Measurements from ENCODE around the gene COG5. TPM values are rescaled to one million over a fixed set of nuclear protein-coding genes. Genes with fewer than 3 reads are reported as not detected.

The COG5 gene
- total RNA-seq, 2 experiments from 2014 or later, result 40.9 to 60.2 TPM

GRCh38 chr7:107364787-107365186 lies 198.9 kb downstream of the COG5 start:
- no peaks in the 10 kb centered on the region for H3K4me1 ChIP-seq (ENCODE audit: insufficient read depth, low read length, poor library complexity, severe bottlenecking)
- ChIA-PET POLR2A (no interaction called here), CTCF (ENCODE audit: unreplicated experiment) (interaction anchor here (0.7 kb wide), 1 partner anchor 172 kb away, joined by 3 read pairs; no protein-coding TSS in a partner anchor)
- BruUV-seq (replicated peaks), result no TSS peak
- TF ChIP-seq, protein P1, sequence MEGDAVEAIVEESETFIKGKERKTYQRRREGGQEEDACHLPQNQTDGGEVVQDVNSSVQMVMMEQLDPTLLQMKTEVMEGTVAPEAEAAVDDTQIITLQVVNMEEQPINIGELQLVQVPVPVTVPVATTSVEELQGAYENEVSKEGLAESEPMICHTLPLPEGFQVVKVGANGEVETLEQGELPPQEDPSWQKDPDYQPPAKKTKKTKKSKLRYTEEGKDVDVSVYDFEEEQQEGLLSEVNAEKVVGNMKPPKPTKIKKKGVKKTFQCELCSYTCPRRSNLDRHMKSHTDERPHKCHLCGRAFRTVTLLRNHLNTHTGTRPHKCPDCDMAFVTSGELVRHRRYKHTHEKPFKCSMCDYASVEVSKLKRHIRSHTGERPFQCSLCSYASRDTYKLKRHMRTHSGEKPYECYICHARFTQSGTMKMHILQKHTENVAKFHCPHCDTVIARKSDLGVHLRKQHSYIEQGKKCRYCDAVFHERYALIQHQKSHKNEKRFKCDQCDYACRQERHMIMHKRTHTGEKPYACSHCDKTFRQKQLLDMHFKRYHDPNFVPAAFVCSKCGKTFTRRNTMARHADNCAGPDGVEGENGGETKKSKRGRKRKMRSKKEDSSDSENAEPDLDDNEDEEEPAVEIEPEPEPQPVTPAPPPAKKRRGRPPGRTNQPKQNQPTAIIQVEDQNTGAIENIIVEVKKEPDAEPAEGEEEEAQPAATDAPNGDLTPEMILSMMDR (conservative IDR thresholded peaks at IDR 0.05; ENCODE audit: low read length), result no peak
- no peak for TF ChIP-seq EZH2phosphoT487 (IDR thresholded peaks at IDR 0.05; ENCODE audit: borderline replicate concordance, low read depth, low read length)
- no peaks in the 10 kb centered on the region for H4K20me1 ChIP-seq (ENCODE audit: insufficient read depth, low read length)
- no peak overlapping the region for H3K4me3 ChIP-seq (ENCODE audit: low read depth, low read length, poor library complexity, severe bottlenecking)
- H2AFZ ChIP-seq (ENCODE audit: low read length), result no peak overlapping the region
- intact Hi-C loops (cut with micrococcal nuclease; ENCODE audit: unreplicated experiment), result no loop called here
- no peak overlapping the region for H3K27ac ChIP-seq (ENCODE audit: low read depth, low read length, poor library complexity, severe bottlenecking)
- H3K9me3 ChIP-seq (ENCODE audit: low read length), result peaks cover 14% of the 10 kb centered on the region
- H3K9me2 ChIP-seq (ENCODE audit: insufficient read depth, low read length), result no peaks in the 10 kb centered on the region
- no peak for DNase-seq (ENCODE audit: low spot score)
- no peaks in the 10 kb centered on the region for H3K79me2 ChIP-seq (ENCODE audit: insufficient read depth, low read depth, low read length)
- no peak overlapping the region for H3K4me2 ChIP-seq (ENCODE audit: low read length)
- H3K36me3 ChIP-seq (ENCODE audit: insufficient read depth, low read length), result peaks cover 23% of the 10 kb centered on the region

DNA sequence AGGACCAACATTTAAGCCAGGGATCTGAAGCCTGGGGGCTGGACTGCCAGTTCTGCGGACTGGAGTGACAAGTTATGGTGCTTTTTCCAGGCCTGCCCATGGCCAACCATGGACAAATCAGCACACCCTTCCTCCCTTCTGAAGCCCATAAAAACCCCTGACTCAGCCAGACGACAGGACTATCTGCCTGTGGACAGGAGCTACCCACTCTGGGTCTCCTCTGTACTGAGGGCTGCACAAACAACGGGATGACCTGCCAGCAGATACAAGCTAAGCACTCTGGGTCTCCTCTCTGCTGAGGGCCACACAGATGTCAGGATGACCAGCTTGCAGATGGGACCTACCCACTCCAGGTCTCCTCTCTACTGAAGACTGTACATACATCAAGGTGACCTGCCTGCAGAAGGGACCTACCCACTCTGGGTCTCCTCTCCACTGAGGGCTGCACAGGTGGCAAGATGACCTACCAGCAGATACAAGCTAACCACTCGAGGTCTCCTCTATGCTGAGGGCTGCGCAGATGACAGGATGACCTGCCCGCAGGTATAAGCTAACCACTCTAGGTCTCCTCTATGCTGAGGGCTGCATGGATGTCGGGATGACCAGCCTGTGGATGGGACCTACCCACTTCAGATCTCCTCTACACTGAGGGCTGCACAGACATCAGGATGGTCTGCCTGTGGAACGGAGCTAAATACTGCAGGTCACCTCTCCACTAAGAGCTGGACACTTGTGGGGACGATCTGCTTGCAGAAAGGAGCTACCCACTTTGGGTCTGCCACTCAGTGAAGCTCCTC lies 204.0 kb downstream of the COG5 start:
- Histone ChIP-seq H3K9me3 (ENCODE audit: low read length) (peaks cover 25% of the 10 kb centered on the region), H3K4me1 (ENCODE audit: insufficient read depth, low read length, poor library complexity, severe bottlenecking) (no peaks in the 10 kb centered on the region), H2AFZ (ENCODE audit: low read length) (no peak overlapping the region), H3K9me2 (ENCODE audit: insufficient read depth, low read length) (no peaks in the 10 kb centered on the region), H3K27ac (ENCODE audit: low read depth, low read length, poor library complexity, severe bottlenecking) (no peak overlapping the region), H4K20me1 (ENCODE audit: insufficient read depth, low read length) (no peaks in the 10 kb centered on the region), H3K36me3 (ENCODE audit: insufficient read depth, low read length) (peaks cover 42% of the 10 kb centered on the region), H3K4me2 (ENCODE audit: low read length) (no peak overlapping the region), H3K79me2 (ENCODE audit: insufficient read depth, low read depth, low read length) (no peaks in the 10 kb centered on the region), H3K4me3 (ENCODE audit: low read depth, low read length, poor library complexity, severe bottlenecking) (no peak overlapping the region)
- no peak for TF ChIP-seq EZH2phosphoT487 (IDR thresholded peaks at IDR 0.05; ENCODE audit: borderline replicate concordance, low read depth, low read length)
- TF ChIP-seq, protein P1 (conservative IDR thresholded peaks at IDR 0.05; ENCODE audit: low read length), result no peak
- BruUV-seq (replicated peaks), result no TSS peak
- ChIA-PET POLR2A (interaction anchor here (0.5 kb wide), 2 partner anchors 21 to 109 kb away, joined by 3 read pairs; no protein-coding TSS in a partner anchor), CTCF (ENCODE audit: unreplicated experiment) (no interaction called here)
- DNase-seq (ENCODE audit: low spot score), result peak; percentile 31
- intact Hi-C loops (cut with micrococcal nuclease; ENCODE audit: unreplicated experiment), result no loop called here

DNA sequence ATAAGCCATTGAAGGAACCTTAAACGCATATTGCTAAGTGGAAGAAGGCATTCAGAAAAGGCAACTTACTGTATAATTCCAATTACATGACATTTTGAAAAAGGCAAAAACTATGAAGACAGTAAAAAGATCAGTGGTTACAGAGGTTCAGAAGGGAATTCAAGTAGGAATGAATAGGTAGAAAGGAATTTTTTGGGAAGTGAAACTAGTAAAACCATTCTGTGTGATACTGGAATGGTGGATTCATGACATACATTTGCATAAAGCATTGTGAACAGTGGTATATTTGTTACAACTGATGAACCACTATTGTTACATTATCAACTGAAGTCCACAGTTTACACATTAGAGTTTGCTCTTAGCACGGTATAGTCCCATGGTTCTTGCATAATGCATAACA lies 208.1 kb downstream of the COG5 start:
- POLR2A ChIA-PET, result interaction anchor here (0.7 to 1.0 kb wide), 3 partner anchors 11 to 16 kb away, joined by 3 to 7 read pairs (median 3); no protein-coding TSS in a partner anchor
- H3K4me2 ChIP-seq (ENCODE audit: low read length), result no peak overlapping the region
- BruUV-seq (replicated peaks), result no TSS peak
- H2AFZ ChIP-seq (ENCODE audit: low read length), result no peak overlapping the region
- H3K27ac ChIP-seq (ENCODE audit: low read depth, low read length, poor library complexity, severe bottlenecking), result no peak overlapping the region
- H4K20me1 ChIP-seq (ENCODE audit: insufficient read depth, low read length), result no peaks in the 10 kb centered on the region
- H3K79me2 ChIP-seq (ENCODE audit: insufficient read depth, low read depth, low read length), result no peaks in the 10 kb centered on the region
- no peak for DNase-seq (ENCODE audit: low spot score)
- H3K4me3 ChIP-seq (ENCODE audit: low read depth, low read length, poor library complexity, severe bottlenecking), result no peak overlapping the region
- intact Hi-C loops (cut with micrococcal nuclease; ENCODE audit: unreplicated experiment), result no loop called here
- no peak for TF ChIP-seq EZH2phosphoT487 (IDR thresholded peaks at IDR 0.05; ENCODE audit: borderline replicate concordance, low read depth, low read length)
- TF ChIP-seq, protein P1 (conservative IDR thresholded peaks at IDR 0.05; ENCODE audit: low read length), result no peak
- H3K36me3 ChIP-seq (ENCODE audit: insufficient read depth, low read length), result peaks cover 27% of the 10 kb centered on the region
- no peaks in the 10 kb centered on the region for H3K4me1 ChIP-seq (ENCODE audit: insufficient read depth, low read length, poor library complexity, severe bottlenecking)
- CTCF ChIA-PET (ENCODE audit: unreplicated experiment), result interaction anchor here (0.5 kb wide), 1 partner anchor 123 kb away, joined by 3 read pairs; no protein-coding TSS in a partner anchor
- H3K9me3 ChIP-seq (ENCODE audit: low read length), result peaks cover 19% of the 10 kb centered on the region
- no peaks in the 10 kb centered on the region for H3K9me2 ChIP-seq (ENCODE audit: insufficient read depth, low read length)

All from OCI-LY7 (cell line).